Cardiac atrium fibroblast (primary cell): Measurements from ENCODE around the gene ATG12. TPM values are rescaled to one million over a fixed set of nuclear protein-coding genes. Genes with fewer than 3 reads are reported as not detected.

Experiments
- total RNA-seq: library from RNA; depleted of rRNA; stranded (reverse); fragments of >200 nt; gene quantifications from 2 replicates; pipeline ENCODE4 v1.2.3, GENCODE V29; 2015

The ATG12 gene
- 59.3 and 68.6 TPM in 2 replicates for total RNA-seq

DNA sequence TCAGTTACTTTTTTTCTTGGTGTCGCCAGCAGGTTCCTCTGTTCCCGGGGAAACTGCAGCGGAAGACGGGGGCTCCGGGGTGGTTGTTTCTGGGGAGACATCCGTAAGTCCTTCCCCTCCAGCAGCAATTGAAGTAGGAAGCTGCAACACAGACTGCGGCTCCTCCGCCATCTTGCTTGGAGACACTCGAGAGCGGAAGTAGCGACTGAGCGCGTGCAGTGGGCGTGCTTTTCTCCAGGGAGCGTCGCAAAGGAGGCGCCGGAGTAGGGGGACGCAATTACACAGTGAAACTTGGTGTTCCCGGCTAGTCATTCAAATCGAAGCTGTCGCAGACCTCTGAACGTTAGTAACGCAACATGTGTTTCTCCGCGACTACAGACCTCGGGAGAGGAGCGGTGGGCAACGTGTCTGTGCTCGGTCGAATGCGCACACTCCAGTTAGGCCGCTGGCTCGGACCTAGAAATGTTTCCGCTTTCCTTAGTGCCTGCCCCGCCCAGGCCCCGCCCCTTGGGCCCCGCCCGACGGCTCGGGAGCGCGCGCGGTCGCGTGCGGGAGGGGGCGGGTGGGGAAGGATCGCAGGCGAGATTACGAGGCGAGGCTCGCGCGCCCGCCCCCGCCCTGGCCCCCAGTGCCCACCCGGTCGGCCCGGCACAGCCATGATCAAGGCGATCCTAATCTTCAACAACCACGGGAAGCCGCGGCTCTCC is at the start of gene ATG12, which contains the start of gene AP3S1:
ATG12 (minus strand) TSS at position 184 of the 707 bp plus-strand sequence; CDS start at position 171, 13 bp downstream.
AP3S1 (plus strand) TSS at position 554 of the 707 bp plus-strand sequence; CDS start at position 657, 103 bp downstream.

DNA sequence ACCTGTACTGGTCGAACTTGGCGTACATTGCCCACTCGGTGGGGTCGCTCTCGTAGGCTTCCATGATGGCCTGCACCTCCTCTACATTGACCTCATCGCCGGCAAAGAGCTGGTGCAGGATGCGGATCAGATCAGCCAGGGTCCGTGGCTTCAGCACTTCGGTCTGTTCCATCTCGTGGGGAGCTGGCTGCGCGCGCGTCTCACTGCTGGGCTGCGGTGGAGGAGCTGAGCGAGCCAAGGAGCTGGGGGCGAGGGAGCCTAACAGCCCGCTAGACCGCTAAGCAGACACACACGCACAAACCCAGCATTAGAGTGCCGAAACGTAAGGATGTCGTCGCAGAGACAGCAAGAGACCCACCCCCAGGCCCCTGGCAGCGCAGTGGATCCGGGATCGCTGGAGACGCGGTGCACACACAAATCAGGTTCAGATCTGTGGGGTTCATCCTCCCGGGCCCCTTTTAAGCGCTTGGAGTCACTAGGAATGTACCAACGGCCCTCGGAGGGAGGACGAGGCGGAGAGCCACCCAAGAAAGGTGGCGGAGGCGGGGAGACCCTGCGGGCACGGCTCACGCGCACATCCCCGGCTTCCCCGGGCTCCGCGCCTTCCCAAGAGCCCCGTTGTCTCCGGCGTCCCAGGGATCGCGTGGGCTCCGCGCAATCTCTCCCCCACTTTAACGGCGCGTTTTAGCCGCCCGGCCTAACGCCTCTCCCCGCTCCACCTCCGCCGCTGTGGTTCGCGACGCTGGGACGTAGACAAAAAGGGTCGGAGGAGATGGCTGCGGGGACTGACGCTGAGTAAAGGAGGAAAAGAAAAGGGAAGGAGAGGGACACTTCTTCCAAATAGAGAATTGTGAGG is 24.9 kb downstream of the ATG12 start, which contains the start of gene CDO1:
CDO1 (minus strand) TSS at position 434 of the 856 bp plus-strand sequence; CDS start at position 172, 262 bp downstream.

Other genes starting within 250 kb of the ATG12 start
- under 0.01 and 1.8 TPM in 2 replicates for gene TICAM2, start 239.1 kb downstream of the ATG12 start, total RNA-seq
- gene TMED7, start 215.5 kb downstream of the ATG12 start, total RNA-seq, result 108 and 150 TPM in 2 replicates
- 0.65 and 0.72 TPM in 2 replicates for gene CDO1, start 24.9 kb downstream of the ATG12 start, total RNA-seq
- 173 and 517 TPM in 2 replicates for gene AP3S1, start 370 bp upstream of the ATG12 start, total RNA-seq
- 0.16 TPM in 1 of 2 replicates, not detected in the other for gene LVRN, start 120.9 kb upstream of the ATG12 start, total RNA-seq
- not detected in 2 replicates for gene ARL14EPL, start 190.9 kb upstream of the ATG12 start, total RNA-seq
- 22.6 and 22.7 TPM in 2 replicates for gene COMMD10, start 243.5 kb upstream of the ATG12 start, total RNA-seq